ENCODE results near the gene STAM2.

DNA sequence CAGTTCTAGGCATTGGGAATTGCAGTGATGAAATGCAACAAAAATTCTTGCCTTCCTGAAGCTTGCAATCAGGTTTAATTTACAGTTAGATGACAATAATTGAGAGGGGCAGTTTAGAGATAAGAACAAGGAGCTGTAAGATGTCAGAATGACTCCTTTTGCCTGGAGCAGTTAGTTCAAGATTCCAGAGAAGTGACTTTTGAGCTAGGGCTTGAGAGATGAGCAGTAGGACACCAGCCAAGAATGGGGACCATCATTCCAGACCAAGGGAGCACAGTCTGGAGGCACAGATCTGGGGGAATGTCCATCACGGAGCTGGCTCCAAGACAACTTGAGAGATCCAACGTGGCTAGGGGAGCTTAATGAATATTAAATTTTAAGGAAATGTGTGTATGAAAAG, 103.6 kb downstream of the STAM2 start:
- TF ChIP-seq, protein P1, sequence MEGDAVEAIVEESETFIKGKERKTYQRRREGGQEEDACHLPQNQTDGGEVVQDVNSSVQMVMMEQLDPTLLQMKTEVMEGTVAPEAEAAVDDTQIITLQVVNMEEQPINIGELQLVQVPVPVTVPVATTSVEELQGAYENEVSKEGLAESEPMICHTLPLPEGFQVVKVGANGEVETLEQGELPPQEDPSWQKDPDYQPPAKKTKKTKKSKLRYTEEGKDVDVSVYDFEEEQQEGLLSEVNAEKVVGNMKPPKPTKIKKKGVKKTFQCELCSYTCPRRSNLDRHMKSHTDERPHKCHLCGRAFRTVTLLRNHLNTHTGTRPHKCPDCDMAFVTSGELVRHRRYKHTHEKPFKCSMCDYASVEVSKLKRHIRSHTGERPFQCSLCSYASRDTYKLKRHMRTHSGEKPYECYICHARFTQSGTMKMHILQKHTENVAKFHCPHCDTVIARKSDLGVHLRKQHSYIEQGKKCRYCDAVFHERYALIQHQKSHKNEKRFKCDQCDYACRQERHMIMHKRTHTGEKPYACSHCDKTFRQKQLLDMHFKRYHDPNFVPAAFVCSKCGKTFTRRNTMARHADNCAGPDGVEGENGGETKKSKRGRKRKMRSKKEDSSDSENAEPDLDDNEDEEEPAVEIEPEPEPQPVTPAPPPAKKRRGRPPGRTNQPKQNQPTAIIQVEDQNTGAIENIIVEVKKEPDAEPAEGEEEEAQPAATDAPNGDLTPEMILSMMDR (IDR thresholded peaks at IDR 0.05): no peak
- TF ChIP-seq POLR2A (IDR thresholded peaks at IDR 0.05): no peak

Data from adrenal gland (tissue), 5 donors.